ENCODE results near the gene GRAMD1A.

Gene GRAMD1A

DNA sequence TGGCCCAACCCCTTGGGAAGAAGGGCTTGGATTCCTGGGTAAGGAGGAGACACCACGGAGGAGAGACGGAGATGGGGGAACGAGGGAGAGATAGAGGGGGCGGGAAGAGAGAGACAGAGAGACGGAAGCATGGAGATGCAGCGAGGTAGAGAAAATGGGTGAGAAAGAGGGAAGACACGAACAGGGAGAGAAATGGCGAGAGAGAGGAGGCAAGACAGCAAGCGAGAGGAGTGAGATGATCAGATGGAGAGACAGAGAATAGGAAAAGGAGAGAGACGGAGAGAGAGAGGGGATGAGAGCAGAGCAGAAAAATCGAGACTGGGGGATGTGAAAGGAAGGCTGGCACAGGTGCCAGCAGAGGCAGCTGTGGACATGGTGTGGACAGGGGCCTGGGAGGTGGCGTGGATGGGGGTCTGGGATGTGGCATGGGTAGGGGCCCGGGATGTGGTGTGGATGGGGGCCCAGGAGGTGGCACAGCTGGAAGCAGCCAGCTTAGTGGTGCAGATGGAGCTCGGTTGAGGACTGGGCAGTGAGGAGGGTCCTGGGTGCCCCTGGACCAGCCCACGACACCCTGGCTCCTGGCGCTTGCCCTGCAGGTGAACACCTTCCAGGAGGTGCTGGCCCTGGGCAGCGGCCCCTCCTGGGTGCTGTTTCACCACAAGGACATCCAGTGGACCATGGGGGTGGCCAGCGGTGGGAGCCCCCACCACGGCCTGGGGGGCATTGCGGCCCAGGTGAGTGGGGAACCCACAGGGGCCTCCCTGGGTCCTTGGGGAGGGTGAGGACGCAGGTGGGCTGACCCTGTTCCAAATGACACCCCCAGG is 75.3 kb downstream of the GRAMD1A start:
- no peak for DNase-seq (ENCODE audit: low spot score)

DNA sequence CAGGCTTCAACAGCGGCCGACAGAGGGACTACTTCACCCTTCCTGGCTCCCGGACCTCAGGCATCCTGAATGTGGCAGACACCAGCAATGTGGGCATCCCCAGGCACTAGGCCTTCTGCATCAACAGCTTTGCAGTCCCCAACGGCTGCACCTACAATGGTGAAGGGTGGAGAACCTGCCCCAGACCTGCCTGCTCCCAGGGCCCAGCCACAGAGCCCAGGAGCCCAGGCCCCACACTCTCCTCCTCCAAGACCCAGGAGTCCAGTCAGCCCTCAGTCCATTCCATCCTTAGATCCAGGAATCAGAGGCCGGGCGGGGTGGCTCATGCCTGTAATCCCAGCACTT is 75.9 kb downstream of the GRAMD1A start:
- no peak for DNase-seq (ENCODE audit: low spot score)
